Activated T-helper 1 cell treated with anti-CD3 and anti-CD28 coated beads, Interleukin-12 subunit alpha, Interleukin-12 subunit beta, Interleukin-2, Interleukin-4 antibody, amounts not matched to agents 30 ng/mL and 10 ng/mL and 1 ng/mL, durations not matched to agents 14 hours and 24 hours and 36 hours (primary cell): Measurements from ENCODE around the gene NEBL. TPM values are rescaled to one million over a fixed set of nuclear protein-coding genes. Genes with fewer than 3 reads are reported as not detected.

Source experiments
- DNase-seq: peaks from one replicate; pipeline ENCODE4 v3.0.0; 2021; ENCODE audit warnings: low spot score
- H3K27ac Mint-ChIP-seq: one replicate; pipeline ENCODE4 v1.8.0; 2021; ENCODE audit warnings: mild to moderate bottlenecking, mixed read lengths
- H3K27me3 Mint-ChIP-seq: one replicate; pipeline ENCODE4 v1.8.0; 2022; ENCODE audit warnings: mild to moderate bottlenecking, moderate library complexity, mixed read lengths; ENCODE audit not compliant: insufficient read depth
- H3K36me3 Mint-ChIP-seq: one replicate; pipeline ENCODE4 v1.8.0; 2021; ENCODE audit warnings: low read depth, mixed read lengths
- H3K4me1 Mint-ChIP-seq: one replicate; pipeline ENCODE4 v1.8.0; 2021; ENCODE audit warnings: low read depth, mixed read lengths
- H3K4me3 Mint-ChIP-seq: one replicate; pipeline ENCODE4 v1.8.0; 2021; ENCODE audit warnings: mild to moderate bottlenecking, moderate library complexity, mixed read lengths
- H3K9me3 Mint-ChIP-seq: one replicate; pipeline ENCODE4 v1.8.0; 2021; ENCODE audit warnings: mixed read lengths
- intact Hi-C: fragments of 100-400 bp; cut with micrococcal nuclease; formaldehyde crosslinking; loops from one replicate; pipeline ENCODE4 v1.15.1; 2024
- total RNA-seq: library from RNA; stranded (reverse); gene quantifications from 2 replicates; pipeline ENCODE4 v1.2.3, GENCODE V29; 2022

The NEBL gene
- total RNA-seq, 1 donor from 2014 or later, result 0.18 TPM

- intact Hi-C loops, result no loop called here
- Mint-ChIP-seq H3K4me3 (no peak overlapping the region), H3K4me1 (no peaks in the 10 kb centered on the region), H3K9me3 (no peaks in the 10 kb centered on the region), H3K36me3 (no peaks in the 10 kb centered on the region), H3K27me3 (no peaks in the 10 kb centered on the region), H3K27ac (no peak overlapping the region)
- no peak for DNase-seq
Measured at GRCh38 chr10:20785174-20785573, 111.9 kb downstream of the NEBL start.

GRCh38 chr10:20778008-20778757 lies 118.9 kb downstream of the NEBL start:
- no peaks in the 10 kb centered on the region for H3K27me3 Mint-ChIP-seq

GRCh38 chr10:20776384-20777118 lies 120.6 kb downstream of the NEBL start:
- intact Hi-C loops, result no loop called here
- DNase-seq, result no peak
- H3K4me3 Mint-ChIP-seq, result no peak overlapping the region
- H3K9me3 Mint-ChIP-seq, result no peaks in the 10 kb centered on the region
- no peak overlapping the region for H3K27ac Mint-ChIP-seq
- H3K4me1 Mint-ChIP-seq, result no peaks in the 10 kb centered on the region
- H3K27me3 Mint-ChIP-seq, result no peaks in the 10 kb centered on the region
- H3K36me3 Mint-ChIP-seq, result no peaks in the 10 kb centered on the region

More at GRCh38 chr10:20778008-20778757, 118.9 kb downstream of the NEBL start:
- intact Hi-C loops, result no loop called here
- H3K4me3 Mint-ChIP-seq, result no peak overlapping the region
- no peaks in the 10 kb centered on the region for H3K4me1 Mint-ChIP-seq
- DNase-seq, result no peak
- H3K9me3 Mint-ChIP-seq, result no peaks in the 10 kb centered on the region
- no peaks in the 10 kb centered on the region for H3K36me3 Mint-ChIP-seq
- H3K27ac Mint-ChIP-seq, result no peak overlapping the region

GRCh38 chr10:20771051-20771450 lies 126.1 kb downstream of the NEBL start:
- intact Hi-C loops, result no loop called here
- H3K4me3 Mint-ChIP-seq, result no peak overlapping the region
- H3K9me3 Mint-ChIP-seq, result no peaks in the 10 kb centered on the region
- H3K4me1 Mint-ChIP-seq, result no peaks in the 10 kb centered on the region
- no peaks in the 10 kb centered on the region for H3K27me3 Mint-ChIP-seq
- H3K36me3 Mint-ChIP-seq, result no peaks in the 10 kb centered on the region
- no peak for DNase-seq
- H3K27ac Mint-ChIP-seq, result no peak overlapping the region

GRCh38 chr10:20769481-20769880 lies 127.6 kb downstream of the NEBL start:
- intact Hi-C loops, result no loop called here
- Mint-ChIP-seq H3K4me3 (no peak overlapping the region), H3K27ac (no peak overlapping the region), H3K9me3 (no peaks in the 10 kb centered on the region), H3K4me1 (no peaks in the 10 kb centered on the region), H3K36me3 (no peaks in the 10 kb centered on the region), H3K27me3 (no peaks in the 10 kb centered on the region)
- no peak for DNase-seq

GRCh38 chr10:20768843-20769242 lies 128.3 kb downstream of the NEBL start:
- no peak for DNase-seq
- Mint-ChIP-seq H3K4me1 (no peaks in the 10 kb centered on the region), H3K9me3 (no peaks in the 10 kb centered on the region), H3K4me3 (no peak overlapping the region), H3K36me3 (no peaks in the 10 kb centered on the region), H3K27me3 (no peaks in the 10 kb centered on the region), H3K27ac (no peak overlapping the region)
- intact Hi-C loops, result no loop called here

GRCh38 chr10:20767028-20767427 lies 130.1 kb downstream of the NEBL start:
- no peaks in the 10 kb centered on the region for H3K9me3 Mint-ChIP-seq
- H3K36me3 Mint-ChIP-seq, result no peaks in the 10 kb centered on the region
- no peak for DNase-seq
- H3K4me3 Mint-ChIP-seq, result no peak overlapping the region
- no peak overlapping the region for H3K27ac Mint-ChIP-seq
- H3K4me1 Mint-ChIP-seq, result no peaks in the 10 kb centered on the region
- no peaks in the 10 kb centered on the region for H3K27me3 Mint-ChIP-seq
- intact Hi-C loops, result no loop called here

- no peak overlapping the region for H3K4me3 Mint-ChIP-seq
- peaks cover 3% of the 10 kb centered on the region for H3K9me3 Mint-ChIP-seq
- H3K27me3 Mint-ChIP-seq, result no peaks in the 10 kb centered on the region
- DNase-seq, result no peak
- no peaks in the 10 kb centered on the region for H3K4me1 Mint-ChIP-seq
- no peak overlapping the region for H3K27ac Mint-ChIP-seq
- intact Hi-C loops, result no loop called here
- H3K36me3 Mint-ChIP-seq, result no peaks in the 10 kb centered on the region
Measured at GRCh38 chr10:20765066-20765465, 132.0 kb downstream of the NEBL start.

GRCh38 chr10:20760460-20760859 lies 136.7 kb downstream of the NEBL start:
- Mint-ChIP-seq H3K4me1 (no peaks in the 10 kb centered on the region), H3K4me3 (no peak overlapping the region), H3K27me3 (no peaks in the 10 kb centered on the region), H3K27ac (no peak overlapping the region), H3K36me3 (no peaks in the 10 kb centered on the region), H3K9me3 (peaks cover 12% of the 10 kb centered on the region)
- intact Hi-C loops, result no loop called here
- no peak for DNase-seq

GRCh38 chr10:20748551-20748950 lies 148.6 kb downstream of the NEBL start:
- DNase-seq, result no peak
- no peak overlapping the region for H3K4me3 Mint-ChIP-seq
- intact Hi-C loops, result no loop called here
- H3K9me3 Mint-ChIP-seq, result peaks cover 26% of the 10 kb centered on the region
- H3K27ac Mint-ChIP-seq, result no peak overlapping the region
- no peaks in the 10 kb centered on the region for H3K4me1 Mint-ChIP-seq
- H3K36me3 Mint-ChIP-seq, result no peaks in the 10 kb centered on the region
- H3K27me3 Mint-ChIP-seq, result no peaks in the 10 kb centered on the region

- H3K27me3 Mint-ChIP-seq, result no peaks in the 10 kb centered on the region
- intact Hi-C loops, result no loop called here
- H3K4me1 Mint-ChIP-seq, result no peaks in the 10 kb centered on the region
- no peak overlapping the region for H3K27ac Mint-ChIP-seq
- no peak for DNase-seq
- peaks cover 26% of the 10 kb centered on the region for H3K9me3 Mint-ChIP-seq
- no peaks in the 10 kb centered on the region for H3K36me3 Mint-ChIP-seq
- no peak overlapping the region for H3K4me3 Mint-ChIP-seq
Measured at GRCh38 chr10:20747782-20748181, 149.3 kb downstream of the NEBL start.

GRCh38 chr10:20746856-20747255 lies 150.3 kb downstream of the NEBL start:
- no peaks in the 10 kb centered on the region for H3K4me1 Mint-ChIP-seq
- peaks cover 26% of the 10 kb centered on the region for H3K9me3 Mint-ChIP-seq
- no peak for DNase-seq
- H3K27me3 Mint-ChIP-seq, result no peaks in the 10 kb centered on the region
- no peaks in the 10 kb centered on the region for H3K36me3 Mint-ChIP-seq
- H3K27ac Mint-ChIP-seq, result no peak overlapping the region
- intact Hi-C loops, result no loop called here
- no peak overlapping the region for H3K4me3 Mint-ChIP-seq

GRCh38 chr10:20745556-20746375 lies 151.3 kb downstream of the NEBL start:
- no peak for DNase-seq
- Mint-ChIP-seq H3K4me1 (no peaks in the 10 kb centered on the region), H3K27me3 (no peaks in the 10 kb centered on the region), H3K9me3 (peaks cover 22% of the 10 kb centered on the region), H3K4me3 (no peak overlapping the region), H3K27ac (no peak overlapping the region), H3K36me3 (no peaks in the 10 kb centered on the region)
- intact Hi-C loops, result no loop called here
